ENCODE results near the gene CR1L.

CR1L gene

GRCh38 chr1:207649210-207649753, 4.3 kb downstream of the CR1L start:
- Histone ChIP-seq H3K27ac (no peak overlapping the region), H3K36me3 (no peaks in the 10 kb centered on the region), H3K27me3 (ENCODE audit: insufficient read depth, low read depth, severe bottlenecking) (peaks cover 96% of the 10 kb centered on the region), H3K9me3 (ENCODE audit: severe bottlenecking) (peaks cover 16% of the 10 kb centered on the region), H3K4me3 (ENCODE audit: low read depth, low read length) (no peak overlapping the region)
- DNase-seq: no peak
- TF ChIP-seq CTCF (IDR thresholded peaks at IDR 0.05; ENCODE audit: low read depth, low read length): no peak

GRCh38 chr1:207649865-207650580, 5.1 kb downstream of the CR1L start:
- Histone ChIP-seq H3K9me3 (ENCODE audit: severe bottlenecking) (peaks cover 9% of the 10 kb centered on the region), H3K36me3 (no peaks in the 10 kb centered on the region), H3K27ac (no peak overlapping the region), H3K4me3 (ENCODE audit: low read depth, low read length) (no peak overlapping the region), H3K27me3 (ENCODE audit: insufficient read depth, low read depth, severe bottlenecking) (peaks cover 96% of the 10 kb centered on the region)
- no peak for DNase-seq
- no peak for TF ChIP-seq CTCF (IDR thresholded peaks at IDR 0.05; ENCODE audit: low read depth, low read length)

- TF ChIP-seq CTCF (IDR thresholded peaks at IDR 0.05; ENCODE audit: low read depth, low read length): no peak
- Histone ChIP-seq H3K4me3 (ENCODE audit: low read depth, low read length) (no peak overlapping the region), H3K9me3 (ENCODE audit: severe bottlenecking) (no peaks in the 10 kb centered on the region), H3K27me3 (ENCODE audit: insufficient read depth, low read depth, severe bottlenecking) (peaks cover 94% of the 10 kb centered on the region), H3K27ac (no peak overlapping the region), H3K36me3 (no peaks in the 10 kb centered on the region)
- DNase-seq: no peak
These were observed 6.7 kb downstream of the CR1L start for GRCh38 chr1:207651583-207651982.

- peaks cover 91% of the 10 kb centered on the region for H3K27me3 ChIP-seq (ENCODE audit: insufficient read depth, low read depth, severe bottlenecking)
- H3K36me3 ChIP-seq: no peaks in the 10 kb centered on the region
- no peaks in the 10 kb centered on the region for H3K9me3 ChIP-seq (ENCODE audit: severe bottlenecking)
- no peak overlapping the region for H3K4me3 ChIP-seq (ENCODE audit: low read depth, low read length)
- H3K27ac ChIP-seq: no peak overlapping the region
- DNase-seq: no peak
- TF ChIP-seq CTCF (IDR thresholded peaks at IDR 0.05; ENCODE audit: low read depth, low read length): no peak
These were observed 9.4 kb downstream of the CR1L start for GRCh38 chr1:207654320-207654719.

GRCh38 chr1:207658408-207658807, 13.5 kb downstream of the CR1L start:
- H3K27me3 ChIP-seq (ENCODE audit: insufficient read depth, low read depth, severe bottlenecking): peaks cover 94% of the 10 kb centered on the region
- H3K9me3 ChIP-seq (ENCODE audit: severe bottlenecking): peaks cover 19% of the 10 kb centered on the region
- no peak for DNase-seq
- H3K4me3 ChIP-seq (ENCODE audit: low read depth, low read length): no peak overlapping the region
- H3K36me3 ChIP-seq: no peaks in the 10 kb centered on the region
- TF ChIP-seq CTCF (IDR thresholded peaks at IDR 0.05; ENCODE audit: low read depth, low read length): no peak
- no peak overlapping the region for H3K27ac ChIP-seq
